ENCODE measurements around the gene SUOX.
A peak's percentile ranks its signal among the peaks of the same experiment; 100 is the strongest.
"Not testable (repeated sequence)": the region's sequence is repeated elsewhere in the genome, so short reads cannot be mapped to it uniquely, and the experiment has no call there.

SUOX gene

DNA sequence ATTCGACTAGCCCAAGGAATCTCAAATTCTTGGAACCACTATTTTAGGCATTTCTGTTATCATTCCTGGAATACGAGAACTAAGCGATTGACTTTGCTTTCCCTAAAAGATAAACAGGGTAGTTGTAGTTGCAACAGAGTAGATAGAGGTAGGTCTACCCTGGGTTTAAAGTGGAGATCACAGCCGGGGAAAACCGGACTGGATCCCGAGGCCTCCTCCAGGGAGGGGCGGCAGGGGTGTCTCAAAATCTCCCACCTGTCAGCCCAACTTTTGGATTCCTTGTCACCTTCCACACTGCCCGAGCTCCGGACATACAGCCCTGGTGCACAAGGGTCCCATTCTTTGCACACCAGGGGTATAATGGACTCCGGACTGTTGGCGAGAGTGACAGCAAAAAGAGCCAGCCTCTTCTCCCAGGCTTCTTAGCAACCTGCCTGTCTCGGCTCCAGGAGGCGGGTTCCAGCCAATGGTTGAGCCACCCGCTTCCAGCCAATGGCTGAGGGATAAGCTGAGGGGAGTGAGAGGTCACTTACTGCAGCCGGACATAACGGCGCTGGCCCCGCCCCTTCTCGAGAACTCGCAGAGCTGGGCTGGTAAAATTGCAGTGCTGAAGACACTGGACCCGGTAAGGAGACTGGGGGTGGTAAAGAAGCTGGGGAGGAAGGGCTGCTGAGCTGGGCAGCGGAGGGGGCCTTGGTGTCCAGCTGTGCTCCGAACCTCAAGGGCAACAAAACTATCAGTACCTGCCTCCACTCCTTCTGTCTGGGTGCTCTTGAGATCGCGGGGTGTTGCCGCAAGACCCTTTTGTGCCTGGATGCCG is at the start of gene SUOX:
SUOX (plus strand) TSS at position 562 of the 820 bp plus-strand sequence. CDS start 4,946 bp downstream, outside the sequence.
- no peak for DNase-seq (ENCODE audit: low read depth)

DNA sequence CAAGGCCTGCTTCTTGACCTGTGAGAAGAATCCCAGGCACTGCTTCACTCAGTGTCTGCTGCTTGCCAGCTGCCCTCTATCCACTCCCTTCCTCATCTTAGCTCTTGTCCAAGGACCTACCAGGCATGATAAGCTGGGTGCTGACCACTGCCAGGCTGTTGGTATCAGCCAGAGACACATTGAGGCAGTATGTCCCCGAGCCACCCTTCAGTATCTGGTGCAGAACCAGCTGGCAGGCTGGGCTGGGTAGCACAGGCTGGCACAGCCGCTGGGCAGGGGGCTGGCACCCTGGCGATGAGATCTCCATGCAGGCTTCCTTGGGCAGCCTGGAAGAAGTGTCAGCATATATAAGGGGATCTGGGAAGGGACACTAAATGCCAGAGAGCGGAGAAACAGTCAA is 41.7 kb upstream of the SUOX start:
- DNase-seq (ENCODE audit: low read depth), result no peak

DNA sequence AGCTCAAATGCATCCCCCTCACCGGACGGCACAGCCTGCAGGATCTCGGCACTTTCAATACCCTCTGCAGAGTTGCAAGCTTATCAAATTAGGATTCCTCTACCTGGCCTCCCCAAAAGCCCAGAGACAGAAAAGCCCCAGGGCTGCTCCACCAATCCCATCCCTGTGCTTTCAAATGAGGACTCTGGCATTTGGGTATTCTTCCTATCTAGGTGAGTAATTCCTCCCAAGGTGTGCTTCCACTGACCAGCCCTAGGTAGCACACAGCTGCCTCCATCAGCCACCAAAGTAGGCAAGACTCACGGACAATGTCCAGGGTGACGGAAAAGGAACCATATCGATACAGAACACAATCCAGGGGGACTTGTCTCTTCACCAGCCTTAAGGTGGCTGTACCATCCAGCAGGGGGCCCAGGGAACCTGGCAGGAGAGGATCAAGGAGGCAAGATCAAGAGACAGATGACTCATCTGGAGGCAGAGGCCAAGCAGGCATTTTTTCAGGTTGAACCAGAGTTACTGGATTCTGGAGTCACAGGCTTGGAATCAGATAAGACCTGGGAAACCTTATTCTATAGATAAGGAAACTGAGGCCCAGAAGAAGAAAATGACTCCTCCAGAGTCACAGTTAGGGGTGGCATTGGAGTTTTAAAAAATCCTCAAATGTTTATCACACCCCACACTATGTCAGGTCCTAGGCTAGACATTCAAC is 41.1 kb upstream of the SUOX start:
- DNase-seq (ENCODE audit: low read depth), result no peak

DNA sequence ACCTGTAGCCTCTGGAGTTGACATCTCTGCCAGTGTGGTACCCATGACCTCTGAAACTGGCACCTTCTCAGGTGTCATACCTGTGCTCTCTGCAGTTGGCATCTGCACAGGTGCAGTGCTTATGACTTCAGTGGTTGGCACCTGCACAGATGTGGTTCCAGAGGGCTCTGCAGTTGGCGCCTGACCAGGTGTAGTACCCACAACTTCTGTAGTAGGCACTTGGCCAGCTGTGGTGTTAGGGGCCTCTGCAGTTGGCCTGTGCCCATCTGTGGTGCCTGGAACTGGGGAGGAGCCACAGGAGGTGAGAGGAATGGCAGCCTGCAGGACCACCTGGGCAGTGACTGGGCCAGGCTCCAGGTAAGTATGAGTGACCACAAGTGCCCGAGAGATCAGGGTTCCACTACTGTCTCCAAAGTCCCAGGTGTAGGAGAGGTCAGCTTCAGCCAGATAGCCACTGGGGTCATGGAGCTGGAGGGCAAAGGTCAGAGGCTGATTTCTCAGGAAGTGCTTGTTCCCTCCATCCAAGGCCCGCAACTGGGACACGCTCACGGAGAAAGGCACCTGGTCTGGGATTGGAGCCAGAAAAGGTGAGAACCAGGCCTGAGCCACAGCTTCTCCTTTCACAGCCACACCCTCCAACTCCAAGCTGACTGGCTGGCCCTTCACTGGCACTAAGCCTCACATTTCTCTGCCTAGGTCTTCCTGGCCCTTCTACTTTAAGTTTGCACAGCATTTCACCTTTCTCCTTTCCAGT is 39.8 kb upstream of the SUOX start:
- DNase-seq (ENCODE audit: low read depth), result no peak

DNA sequence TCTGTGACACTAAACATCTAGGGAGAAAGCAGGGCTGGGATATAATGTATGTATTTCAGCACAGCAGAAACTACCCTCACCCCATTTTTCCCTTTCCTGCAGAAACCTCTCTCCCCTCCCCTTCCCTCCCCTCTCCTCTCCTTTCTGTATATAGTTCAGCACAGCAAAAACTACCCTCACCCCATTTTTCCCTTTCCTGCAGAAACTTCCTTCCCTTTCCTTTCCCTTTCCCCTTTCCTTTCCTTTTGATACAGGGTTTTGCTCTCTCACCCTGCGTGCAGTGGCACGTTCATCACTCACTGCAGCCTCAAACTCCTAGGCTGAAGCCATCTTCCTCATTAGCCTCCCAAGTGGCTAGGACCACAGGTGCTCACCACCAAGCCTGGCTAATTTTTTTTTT is 33.3 kb upstream of the SUOX start:
- no peak for DNase-seq (ENCODE audit: low read depth)

DNA sequence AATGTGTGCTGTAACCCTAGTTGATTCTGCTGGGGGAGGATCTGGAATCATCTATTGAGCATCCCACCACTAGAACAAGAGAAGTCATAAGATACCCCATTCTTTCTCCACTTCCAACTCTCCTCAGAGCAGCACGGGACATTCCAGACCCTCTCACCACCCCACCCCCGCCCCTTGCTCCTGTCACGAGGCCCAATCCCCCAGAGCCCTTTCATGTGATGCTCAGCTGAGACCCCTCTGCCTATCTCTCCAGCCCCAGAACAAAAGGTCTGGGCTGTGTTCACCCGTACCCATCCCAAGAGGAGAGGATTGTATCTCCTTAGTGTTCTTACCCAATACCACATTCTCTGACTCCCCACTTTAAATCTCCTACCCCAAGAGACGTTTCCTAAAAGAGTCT is 31.8 kb upstream of the SUOX start:
- DNase-seq (ENCODE audit: low read depth), result no peak

DNA sequence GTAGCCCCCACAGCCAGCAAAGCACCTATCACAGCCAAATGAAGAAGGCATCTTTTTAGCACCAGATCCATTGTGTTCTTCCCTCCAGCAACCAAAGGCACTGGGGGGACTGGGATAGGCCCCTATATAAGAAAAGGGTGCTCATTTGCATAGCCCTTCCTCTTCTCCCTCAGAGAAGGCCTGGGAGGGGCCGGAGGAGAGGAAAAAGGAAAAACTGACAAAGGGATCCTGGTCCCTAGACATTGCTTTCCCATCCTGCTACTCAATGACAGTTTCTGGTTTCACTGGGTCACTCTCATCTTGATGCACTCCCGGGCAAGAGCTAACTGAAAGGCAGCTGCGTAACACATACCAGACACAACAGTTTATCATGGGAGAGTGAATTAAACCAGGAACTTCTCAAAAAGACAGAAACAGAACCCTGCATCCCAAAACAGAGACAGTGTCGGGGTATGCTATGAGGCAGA is 31.1 kb upstream of the SUOX start, which contains the start of gene PMEL:
PMEL (minus strand) TSS at position 102 of the 467 bp plus-strand sequence; CDS start at position 71, 31 bp downstream.
- DNase-seq (ENCODE audit: low read depth), result no peak

DNA sequence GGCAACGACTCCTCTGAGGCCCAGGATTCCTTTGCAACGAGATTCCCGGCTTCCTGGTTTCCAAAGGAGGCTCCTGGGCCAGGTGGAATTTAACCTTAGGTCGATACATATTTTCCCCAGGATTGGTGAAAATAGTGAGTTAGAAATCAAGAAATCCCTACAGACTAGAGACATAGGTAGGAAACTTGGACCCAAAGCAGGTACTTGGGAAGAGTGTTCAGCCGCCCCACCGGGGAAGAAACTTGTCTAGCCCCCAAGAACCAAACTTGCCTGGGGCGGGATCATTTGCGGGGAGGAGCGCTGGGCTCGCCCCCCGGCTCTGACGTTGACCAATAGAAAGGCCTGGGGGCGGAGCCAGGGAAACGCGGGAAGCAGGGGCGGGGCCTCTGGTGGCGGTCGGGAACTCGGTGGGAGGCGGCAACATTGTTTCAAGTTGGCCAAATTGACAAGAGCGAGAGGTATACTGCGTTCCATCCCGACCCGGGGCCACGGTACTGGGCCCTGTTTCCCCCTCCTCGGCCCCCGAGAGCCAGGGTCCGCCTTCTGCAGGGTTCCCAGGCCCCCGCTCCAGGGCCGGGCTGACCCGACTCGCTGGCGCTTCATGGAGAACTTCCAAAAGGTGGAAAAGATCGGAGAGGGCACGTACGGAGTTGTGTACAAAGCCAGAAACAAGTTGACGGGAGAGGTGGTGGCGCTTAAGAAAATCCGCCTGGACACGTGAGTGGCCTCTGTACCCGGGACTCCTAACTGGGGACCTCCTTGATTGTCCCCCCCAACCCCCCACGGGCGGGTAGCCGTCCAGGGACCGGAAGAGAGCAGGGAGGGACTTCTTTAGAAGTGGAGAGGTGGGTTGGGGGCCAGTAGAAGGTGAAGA is 30.4 kb upstream of the SUOX start, which contains the start of gene CDK2:
CDK2 (plus strand) TSS at position 423 of the 874 bp plus-strand sequence; CDS start at position 602, 179 bp downstream.
- peak; percentile 81 for DNase-seq (ENCODE audit: low read depth)

DNA sequence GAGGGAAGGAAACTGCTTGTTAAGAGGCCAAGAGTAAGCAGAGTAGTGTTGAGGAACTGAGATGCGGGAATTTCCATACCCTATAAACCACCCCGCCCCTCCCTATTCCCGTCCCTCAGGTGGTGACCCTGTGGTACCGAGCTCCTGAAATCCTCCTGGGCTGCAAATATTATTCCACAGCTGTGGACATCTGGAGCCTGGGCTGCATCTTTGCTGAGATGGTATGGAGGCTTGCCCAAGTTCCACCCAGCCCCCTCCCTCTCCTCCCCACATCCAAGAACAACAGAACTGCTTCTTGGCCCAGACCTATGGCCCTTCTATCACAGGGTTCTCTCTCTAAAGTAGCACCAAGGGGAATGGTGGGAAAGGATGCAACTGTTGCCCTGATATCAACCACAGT is 27.7 kb upstream of the SUOX start:
- DNase-seq (ENCODE audit: low read depth), result no peak

DNA sequence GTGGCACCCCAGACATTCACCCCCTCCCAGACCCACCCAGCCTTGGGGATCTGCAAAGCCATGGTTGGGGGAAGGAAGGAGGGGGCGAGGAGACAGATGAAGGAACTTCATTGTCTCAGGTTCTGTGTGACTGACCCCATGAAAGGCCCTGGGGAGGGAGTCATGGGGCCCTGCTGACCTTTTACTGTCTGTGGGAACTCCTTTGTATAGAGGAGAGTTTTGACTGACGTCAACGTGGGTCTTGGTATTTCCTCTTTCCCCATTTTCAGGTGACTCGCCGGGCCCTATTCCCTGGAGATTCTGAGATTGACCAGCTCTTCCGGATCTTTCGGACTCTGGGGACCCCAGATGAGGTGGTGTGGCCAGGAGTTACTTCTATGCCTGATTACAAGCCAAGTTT is 26.3 kb upstream of the SUOX start:
- no peak for DNase-seq (ENCODE audit: low read depth)

DNA sequence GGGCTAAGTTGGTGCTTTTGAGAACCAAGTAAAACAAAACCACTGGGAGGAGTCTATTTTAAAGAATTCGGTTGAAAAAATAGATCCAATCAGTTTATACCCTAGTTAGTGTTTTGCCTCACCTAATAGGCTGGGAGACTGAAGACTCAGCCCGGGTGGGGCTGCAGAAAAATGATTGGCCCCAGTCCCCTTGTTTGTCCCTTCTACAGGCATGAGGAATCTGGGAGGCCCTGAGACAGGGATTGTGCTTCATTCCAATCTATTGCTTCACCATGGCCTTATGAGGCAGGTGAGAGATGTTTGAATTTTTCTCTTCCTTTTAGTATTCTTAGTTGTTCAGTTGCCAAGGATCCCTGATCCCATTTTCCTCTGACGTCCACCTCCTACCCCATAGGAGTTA is 25.0 kb upstream of the SUOX start:
- DNase-seq (ENCODE audit: low read depth), result no peak

DNA sequence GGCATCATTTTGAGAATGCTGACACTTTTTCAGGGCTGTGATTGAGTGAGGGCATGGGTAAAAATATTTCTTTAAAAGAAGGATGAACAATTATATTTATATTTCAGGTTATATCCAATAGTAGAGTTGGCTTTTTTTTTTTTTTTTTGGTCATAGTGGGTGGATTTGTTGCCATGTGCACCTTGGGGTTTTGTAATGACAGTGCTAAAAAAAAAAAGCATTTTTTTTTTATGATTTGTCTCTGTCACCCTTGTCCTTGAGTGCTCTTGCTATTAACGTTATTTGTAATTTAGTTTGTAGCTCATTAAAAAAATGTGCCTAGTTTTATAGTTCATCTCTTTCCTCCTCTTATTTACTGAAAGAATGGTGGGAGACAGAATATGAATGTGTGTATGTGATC is 24.6 kb upstream of the SUOX start:
- DNase-seq (ENCODE audit: low read depth), result no peak

DNA sequence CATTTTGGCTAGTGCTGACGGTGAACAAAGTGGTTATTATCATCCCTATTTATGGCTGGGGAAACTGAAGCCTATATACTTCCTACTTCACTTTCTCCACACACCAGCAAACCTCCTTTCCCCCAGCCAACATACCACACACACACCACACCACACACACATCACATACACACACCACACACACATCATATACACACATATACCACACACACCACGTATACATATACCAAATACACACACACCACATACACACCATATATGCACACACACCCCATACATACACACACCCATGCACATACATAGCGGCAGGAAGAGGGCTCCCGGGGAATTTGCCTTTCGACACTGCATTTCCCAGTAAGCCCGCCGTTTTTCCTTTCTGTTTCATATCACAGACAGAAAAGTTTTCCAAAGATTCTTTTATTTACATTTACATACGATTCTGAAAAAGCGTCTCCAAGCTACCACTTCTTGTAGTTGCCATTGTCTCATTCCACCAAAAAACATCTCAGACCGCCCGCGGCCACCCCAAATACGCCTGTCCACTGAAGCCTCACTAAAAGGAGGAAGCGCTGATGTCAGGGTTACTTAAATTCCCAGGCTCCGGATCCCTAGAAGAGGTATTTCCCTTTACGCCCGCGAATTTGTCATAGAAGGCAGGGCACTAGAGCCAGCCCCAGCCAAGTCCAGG is 24.0 kb upstream of the SUOX start:
- DNase-seq (ENCODE audit: low read depth), result no peak

DNA sequence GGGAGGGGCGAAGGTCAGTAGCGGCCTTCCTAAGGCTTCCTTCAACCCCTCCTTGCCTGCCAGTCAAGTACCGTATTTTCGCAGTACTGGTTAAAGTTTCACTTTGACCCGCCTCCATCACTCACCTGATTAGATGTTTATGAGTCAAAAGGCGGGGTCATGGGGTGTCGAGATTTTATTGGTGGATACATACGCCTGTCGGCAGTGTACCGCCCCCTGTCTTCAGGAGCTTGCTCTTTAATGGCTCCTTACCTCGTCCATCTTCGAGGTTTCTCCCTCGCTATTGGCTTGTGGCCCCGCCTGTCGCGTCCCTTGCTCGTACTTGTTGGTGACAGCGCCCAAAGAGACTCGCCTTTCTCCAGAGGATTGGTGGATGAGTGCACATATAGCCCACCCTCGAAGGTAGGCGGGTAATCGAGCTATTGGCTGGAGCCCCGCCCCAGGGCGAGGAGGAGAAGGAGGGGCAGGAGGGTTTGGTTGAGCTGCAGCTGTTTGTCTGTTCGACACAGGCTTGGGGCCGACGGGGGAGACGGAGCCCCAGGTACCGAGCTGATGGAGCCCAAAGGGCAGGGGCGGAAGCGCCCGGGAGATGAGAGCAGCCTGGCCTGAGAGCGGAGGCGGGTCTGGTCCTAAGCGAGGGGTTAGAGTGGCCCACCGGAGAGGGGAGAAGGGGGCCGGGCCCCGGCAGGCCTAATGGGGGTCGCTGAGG is 23.3 kb upstream of the SUOX start, which contains the start of gene RAB5B:
RAB5B (plus strand) TSS at position 480 of the 709 bp plus-strand sequence. CDS start 12,883 bp downstream, outside the sequence.
- peak; percentile 97 for DNase-seq (ENCODE audit: low read depth)

DNA sequence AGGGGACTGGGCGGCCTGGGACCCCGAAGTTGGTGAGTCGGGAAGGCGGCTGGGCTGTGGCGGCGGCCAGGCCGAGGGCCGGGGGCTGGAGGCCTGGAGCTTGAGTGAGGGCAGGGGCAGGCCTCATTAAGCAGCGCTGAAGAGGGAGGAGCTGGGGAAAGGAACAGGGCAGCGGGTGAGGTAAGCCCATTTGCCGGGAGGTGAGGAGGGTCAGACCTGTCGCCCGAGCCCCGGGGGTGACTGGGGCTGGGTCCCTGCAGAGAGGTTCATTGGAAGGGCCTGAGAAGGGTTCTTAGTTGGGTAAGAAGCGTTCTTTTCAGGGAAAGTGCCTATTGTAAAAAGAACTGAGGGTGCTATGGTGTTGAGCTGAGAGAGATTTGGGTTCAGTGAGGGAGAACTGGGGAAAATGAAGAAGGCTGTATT is 22.8 kb upstream of the SUOX start:
- no peak for DNase-seq (ENCODE audit: low read depth)

DNA sequence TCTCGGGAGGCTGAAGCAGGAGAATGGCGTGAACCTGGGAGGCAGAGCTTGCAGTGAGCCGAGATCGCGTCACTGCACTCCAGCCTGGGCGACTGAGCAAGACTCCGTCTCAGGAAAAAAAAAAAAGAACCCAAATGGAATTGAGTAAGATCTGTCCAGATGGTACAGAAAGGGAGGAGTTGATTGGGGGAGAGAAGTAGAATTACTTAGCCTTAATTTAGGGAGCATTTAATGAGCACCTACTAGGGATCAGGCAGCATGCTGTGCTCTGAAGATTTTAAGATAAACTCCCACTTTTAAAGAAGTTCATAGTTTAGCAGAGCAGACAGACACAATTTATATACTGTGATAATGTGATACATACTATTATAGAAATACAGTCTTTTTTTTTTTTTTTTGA is 18.7 kb upstream of the SUOX start:
- DNase-seq (ENCODE audit: low read depth), result no peak

DNA sequence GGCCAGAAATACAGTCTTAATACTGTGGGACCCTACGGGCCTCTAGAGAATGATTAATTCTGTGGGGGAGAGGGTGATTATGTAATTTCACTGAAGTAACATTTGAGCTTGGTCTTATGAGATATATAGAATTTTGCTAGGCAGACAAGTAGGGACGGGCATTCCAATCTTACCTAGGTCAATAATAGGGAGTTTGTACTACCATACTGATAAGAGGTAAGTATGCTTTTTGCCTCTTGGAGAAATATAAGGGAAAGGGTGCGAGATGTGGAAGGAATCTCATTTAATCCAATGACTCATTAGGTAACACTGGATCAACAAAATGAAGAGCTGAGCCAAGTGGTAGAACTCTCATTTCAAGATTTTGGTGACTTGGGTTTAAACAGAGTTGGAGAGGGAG is 18.0 kb upstream of the SUOX start:
- no peak for DNase-seq (ENCODE audit: low read depth)

DNA sequence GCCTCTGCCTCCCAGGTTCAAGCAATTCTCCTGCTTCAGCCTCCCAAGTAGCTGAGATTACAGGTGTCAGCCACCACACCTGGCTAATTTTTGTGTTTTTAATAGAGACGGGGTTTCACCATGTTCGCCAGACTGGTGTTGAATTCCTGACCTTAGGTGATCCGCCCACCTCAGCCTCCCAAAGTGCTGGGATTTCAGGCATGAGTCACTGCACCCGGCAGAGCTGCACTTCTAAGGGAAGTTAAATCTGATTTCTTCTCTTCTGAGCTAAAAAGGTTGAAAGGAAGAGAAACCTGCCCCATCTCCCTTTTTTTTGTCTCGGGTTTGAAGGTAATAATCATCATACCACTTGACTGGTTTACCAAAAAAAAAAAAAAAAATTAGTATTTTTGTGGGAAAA is 15.2 kb upstream of the SUOX start:
- DNase-seq (ENCODE audit: low read depth), result not testable (repeated sequence)

DNA sequence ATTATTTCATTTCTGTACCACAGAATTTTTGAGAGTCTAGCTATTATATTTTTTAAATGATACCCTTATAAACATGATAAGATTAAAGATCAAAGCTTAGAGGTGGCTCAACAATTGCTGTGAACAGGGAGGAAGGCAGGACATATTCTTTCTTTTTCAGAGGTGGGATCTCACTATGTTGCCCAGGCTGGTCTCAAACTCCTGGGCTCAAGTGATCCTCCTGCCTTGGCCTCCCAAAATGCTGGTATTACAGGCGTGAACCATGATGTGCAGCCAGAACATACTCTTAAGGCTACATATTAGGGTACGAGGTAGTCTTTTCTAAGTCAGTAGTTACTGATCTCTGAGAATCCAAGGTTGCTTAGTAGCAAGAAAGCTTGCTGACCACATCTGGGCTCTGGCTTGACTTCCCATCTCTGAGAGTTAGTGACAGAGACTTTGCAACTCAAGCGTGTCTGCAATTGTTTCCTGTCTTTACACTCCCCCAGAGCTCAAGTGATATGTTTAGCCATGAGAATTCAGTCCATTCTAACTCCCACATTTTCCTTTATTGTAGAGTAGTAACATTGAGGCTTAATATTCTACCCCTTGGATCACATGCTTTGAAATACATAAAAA is 14.6 kb upstream of the SUOX start:
- DNase-seq (ENCODE audit: low read depth), result no peak

Data from activated gamma-delta T cell treated with anti-CD3 and anti-CD28 coated beads, Interleukin-2, amount 50 U/mL, for 16 hours (primary cell).